Mesenteric fat pad (tissue), 1 donor: ENCODE data around the gene SDF4. TPM values are rescaled to one million over a fixed set of nuclear protein-coding genes. Genes with fewer than 3 reads are reported as not detected.
"Not testable (repeated sequence)": the region's sequence is repeated elsewhere in the genome, so short reads cannot be mapped to it uniquely, and the experiment has no call there.

Experiments
- DNase-seq: peaks from one replicate; pipeline ENCODE4 v3.0.0-alpha.2; 2020; ENCODE audit warnings: low spot score
- total RNA-seq: library from RNA; stranded (reverse); fragmentation: NEBNext Ultra II Directional; extraction: Animal tissue kit (Norgen Biotek cat#: 25700); gene quantifications from one replicate; pipeline ENCODE4 v1.2.1, GENCODE V29; 2021
- donor health status: DM: yes; HTN: yes; CAD: no.

The SDF4 gene
- total RNA-seq, 1 donor from 2014 or later, result 144 TPM

GRCh38 chr1:1181129-1181937, 50.5 kb downstream of the SDF4 start:
- DNase-seq, result no peak

DNA sequence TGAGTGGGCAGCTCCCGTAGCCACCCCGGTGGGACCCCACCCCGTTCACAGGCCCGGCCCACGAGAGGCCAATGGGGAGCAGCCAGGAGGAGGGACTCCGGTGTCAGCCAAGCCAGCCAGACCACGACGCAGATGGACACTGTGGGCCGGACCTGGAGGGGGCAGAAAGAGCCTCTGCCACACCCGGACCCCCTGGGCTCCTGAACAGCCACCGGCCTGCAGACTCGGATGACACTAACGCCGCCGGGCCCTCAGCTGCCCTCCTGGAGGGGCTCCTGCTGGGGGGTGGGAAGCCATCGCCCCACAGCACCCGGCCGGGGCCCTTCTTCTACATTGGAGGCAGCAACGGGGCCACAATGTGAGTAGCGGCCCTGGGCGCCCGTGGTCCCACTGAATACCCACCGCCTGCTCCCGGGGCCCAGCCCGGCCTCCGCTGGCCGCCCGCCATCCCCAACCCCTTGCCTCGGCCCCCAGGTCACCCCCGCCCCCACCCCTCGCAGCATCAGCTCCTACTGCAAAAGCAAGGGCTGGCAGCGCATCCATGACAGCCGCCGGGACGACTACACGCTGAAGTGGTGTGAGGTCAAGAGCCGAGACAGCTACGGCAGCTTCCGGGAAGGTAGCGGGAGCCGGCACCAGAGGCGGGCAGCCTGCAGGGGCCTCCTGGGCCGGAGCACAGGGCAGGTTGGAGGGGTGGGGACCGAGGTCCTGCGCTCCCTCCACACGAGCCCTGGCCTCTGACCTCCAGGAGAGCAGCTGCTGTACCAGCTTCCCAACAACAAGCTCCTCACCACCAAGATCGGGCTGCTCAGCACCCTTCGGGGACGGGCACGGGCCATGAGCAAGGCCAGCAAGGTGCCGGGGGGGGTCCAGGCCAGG, 51.6 kb downstream of the SDF4 start:
- no peak for DNase-seq

DNA sequence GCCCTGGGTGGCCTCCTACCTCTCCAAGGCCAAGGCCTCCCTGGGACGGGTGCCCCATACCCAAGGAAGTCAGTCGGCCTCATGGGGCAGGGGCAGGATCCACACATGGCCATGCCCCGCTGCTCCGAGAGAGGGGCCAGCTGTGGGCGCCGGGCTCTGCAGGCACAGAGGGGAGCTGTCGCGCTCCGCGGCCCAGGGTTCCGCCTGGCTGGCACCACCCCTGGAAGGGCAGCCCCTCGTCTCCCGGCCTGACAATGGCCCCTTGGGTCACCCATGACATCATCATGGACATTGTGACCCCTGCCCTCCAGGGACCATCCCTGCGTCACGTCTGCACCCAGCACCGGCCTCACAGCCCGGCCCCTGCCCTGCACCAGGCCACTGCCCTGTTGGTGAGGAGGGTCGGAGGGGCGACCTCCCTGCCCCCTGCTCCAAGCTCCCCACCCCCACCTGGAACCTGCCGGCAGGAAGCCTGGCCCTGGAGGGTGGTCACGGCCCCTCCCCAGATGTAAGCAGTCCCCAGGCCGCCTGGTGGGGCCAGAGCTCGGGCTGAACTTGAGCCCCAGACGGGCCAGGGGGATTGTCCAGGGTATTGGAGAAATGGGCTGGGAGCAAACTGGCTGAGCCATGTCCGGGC, 52.3 kb downstream of the SDF4 start:
- DNase-seq, result no peak

DNA sequence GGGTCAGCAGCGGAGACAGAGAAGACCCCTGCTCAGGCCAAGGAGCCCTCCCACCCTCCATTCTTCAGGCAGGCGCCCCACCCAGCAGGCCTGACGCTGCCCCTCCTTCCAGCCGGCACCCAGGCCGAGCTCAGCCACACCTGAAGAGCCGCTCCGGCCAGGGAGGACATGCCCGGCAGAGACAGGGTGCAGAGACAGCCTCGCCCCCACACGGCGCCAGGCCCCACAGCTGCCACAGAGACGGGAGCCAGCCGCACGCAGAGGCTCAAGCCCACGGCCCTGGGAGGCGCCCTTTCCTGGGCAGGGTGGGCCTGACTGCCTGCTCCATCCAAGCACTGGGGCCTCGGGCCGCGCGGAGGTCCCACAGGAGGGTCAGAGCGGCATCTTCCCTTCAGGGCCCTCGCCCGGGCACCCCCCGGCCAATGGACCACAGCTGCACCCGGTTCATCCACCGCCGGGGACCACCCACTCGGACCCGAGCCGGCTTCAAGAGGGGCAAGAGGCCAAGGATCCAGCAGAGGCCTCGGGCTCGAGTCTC, 52.9 kb downstream of the SDF4 start:
- no peak for DNase-seq

GRCh38 chr1:1177452-1178206, 54.2 kb downstream of the SDF4 start:
- DNase-seq, result no peak

DNA sequence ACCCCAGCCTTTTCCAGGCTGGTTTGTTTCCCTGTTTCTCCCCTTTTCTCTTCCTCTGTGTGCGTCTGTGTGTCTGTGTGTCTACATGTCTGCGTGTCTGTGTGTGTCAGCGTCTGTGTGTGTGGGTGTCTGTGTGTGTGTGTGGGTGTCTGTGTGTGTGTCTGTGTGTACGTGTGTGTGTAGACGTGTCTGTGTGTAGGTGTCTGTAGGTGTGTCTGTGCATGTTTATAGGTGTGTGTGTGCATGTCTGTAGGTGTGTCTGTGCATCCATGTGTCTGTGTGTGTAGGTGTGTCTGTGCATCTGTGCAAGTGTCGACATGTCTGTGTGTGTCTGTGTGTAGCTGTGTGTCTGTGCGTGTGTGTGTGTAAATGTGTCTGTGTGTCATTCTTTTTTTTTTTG, 54.9 kb downstream of the SDF4 start:
- DNase-seq, result no peak

- not testable (repeated sequence) for DNase-seq
These were observed 55.6 kb downstream of the SDF4 start for GRCh38 chr1:1176063-1176761.

DNA sequence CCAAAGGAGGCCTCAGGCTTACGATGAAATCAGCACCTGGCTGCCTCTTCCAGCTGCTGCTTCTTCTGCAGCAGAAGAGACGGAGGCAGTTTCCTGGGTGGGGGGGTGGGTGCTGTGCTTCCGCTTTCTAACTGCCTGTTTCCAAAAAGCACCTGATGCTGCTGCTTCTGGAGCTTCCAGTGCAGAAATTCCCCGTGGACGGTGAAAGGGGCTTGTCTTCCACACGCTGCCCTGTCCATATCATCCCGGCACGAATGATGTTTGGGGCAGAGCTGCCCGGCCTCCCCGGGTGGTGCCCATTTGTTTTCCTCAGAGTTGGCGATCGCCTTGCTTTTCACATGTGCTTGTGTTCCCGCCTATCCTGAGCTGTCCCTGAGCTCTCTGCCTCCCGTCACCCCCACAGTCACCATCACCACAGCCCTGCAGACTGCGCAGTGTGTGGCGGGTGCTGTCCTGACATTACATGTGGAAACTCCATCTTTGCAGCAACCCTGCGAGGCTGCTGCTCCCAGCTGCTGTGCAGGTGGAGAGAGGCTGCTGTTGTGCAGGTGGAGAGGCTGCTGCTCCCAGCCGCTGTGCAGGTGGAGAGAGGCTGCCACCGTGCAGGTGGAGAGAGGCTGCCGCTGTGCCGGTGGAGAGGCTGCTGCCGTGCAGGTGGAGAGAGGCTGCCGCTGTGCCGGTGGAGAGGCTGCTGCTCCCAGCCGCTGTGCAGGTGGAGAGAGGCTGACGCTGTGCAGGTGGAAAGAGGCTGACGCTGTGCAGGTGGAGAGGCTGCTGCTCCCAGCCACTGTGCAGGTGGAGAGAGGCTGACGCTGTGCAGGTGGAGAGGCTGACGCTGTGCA, 56.4 kb downstream of the SDF4 start:
- DNase-seq, result no peak

GRCh38 chr1:1173793-1174415, 57.9 kb downstream of the SDF4 start, which contains the start of gene TTLL10:
Gene TTLL10, plus strand, starts transcription at chr1:1173880. Its CDS starts 5,336 bp downstream, at chr1:1179216.
- DNase-seq, result no peak

DNA sequence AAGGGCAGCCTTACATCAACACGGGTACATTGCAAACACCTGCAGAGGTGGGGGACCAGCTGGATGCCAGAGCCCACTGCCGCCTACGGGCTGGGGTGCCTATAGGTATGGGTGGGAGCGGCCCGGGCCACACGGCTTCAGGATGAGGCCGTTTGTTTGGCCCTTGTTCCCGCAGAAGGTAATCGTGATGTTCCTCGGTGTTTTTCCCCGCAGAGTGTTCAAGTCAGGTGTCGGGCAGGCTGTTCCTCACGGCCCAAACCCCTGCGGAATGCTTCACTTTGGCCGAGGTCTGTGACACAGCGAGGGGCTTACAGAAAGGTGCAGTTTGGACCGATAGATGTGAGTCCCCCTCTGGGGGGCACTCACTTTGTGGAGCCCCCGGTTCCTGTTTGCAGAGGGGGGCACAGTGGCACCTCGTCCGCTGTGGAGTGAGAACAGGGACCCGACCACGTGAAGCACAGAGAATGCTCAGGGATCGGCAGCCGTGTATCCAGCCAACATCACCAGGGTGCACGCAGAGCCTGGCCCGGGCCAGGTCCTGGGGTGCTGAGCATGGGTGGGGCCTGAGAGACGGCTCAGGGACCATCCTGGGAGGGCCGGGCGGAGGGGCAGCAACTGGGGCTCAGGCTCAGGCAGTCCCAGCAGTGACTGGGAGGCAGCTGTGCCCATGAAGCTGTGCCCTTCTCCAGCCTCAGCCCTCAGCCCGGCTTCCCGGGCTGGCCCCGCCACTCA, 58.6 kb downstream of the SDF4 start:
- no peak for DNase-seq

DNA sequence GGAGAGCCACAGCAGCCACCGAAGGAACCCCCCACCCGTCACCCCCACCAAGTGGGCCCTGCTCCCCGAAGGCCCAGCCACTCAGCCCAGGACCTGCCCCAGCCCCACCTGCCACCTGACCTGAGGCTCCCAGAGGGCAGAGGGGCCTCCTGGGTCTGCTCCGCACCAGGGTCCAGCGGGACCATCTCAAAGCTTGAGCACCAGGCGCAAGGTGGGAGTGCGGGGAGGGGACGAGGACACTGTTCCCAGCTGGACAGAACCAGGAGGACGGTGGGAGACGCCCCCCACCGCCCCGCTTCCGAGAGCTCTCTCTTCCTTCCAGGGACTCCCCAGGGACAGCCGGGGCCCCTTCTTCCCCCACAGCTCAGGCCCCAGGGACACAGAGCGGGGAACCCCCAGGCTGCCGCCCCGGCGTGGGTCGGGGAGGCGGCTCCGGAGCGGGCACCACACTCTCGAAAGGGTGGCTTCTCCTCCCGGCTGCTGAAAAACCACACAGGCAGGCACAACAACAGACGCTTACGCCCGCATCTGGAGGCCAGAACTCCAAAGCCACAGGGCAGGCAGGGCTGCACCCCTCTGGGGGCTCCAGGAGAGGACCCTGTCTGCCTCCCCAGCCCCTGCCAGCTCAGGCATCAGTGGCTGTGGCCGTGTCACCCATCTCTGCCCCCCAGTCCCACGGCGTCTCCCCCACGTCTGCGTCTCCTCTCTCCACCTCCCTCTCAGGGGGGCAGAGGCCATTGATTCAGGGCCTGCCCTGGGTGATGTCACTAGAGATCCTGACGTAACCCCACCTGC, 60.1 kb downstream of the SDF4 start:
- DNase-seq, result no peak

DNA sequence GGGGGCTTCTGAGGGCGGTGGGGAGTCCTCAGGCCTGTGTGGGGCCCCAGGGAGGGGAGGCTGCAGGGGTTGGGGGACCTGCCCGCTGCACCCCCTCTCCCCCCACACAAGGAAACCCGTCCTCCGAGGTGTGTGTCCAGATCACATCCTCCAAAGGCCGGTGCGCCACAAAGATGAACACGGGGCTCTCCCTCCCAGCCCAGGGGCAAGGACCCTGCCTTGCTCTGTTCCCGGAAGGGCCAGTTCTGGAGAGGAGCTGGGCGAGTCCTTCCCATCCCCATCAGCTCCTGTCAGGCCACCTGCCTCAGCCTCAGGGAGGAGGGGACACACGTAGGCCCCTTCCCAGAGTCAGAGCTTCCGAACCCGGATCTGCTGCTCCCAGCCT, 60.6 kb downstream of the SDF4 start:
- no peak for DNase-seq

GRCh38 chr1:1170215-1171091, 61.3 kb downstream of the SDF4 start:
- DNase-seq, result no peak

- no peak for DNase-seq
These were observed 62.2 kb downstream of the SDF4 start for GRCh38 chr1:1169429-1170214.
